ENCODE results near the gene DAAM1. TPM values are rescaled to one million over a fixed set of nuclear protein-coding genes. Genes with fewer than 3 reads are reported as not detected.

Gene DAAM1
- total RNA-seq, 1 experiment from 2014 or later = 30.4 TPM

- H3K27ac Mint-ChIP-seq = no peak overlapping the region
- H3K9me3 Mint-ChIP-seq = 0 out of 2 replicates have a peak, but pooled peaks cover 3% of the 10 kb centered on the region
- no peak for DNase-seq (ENCODE audit: low spot score)
- no peak for ATAC-seq
- H3K4me3 Mint-ChIP-seq = no peak overlapping the region
- ChIA-PET POLR2A (no interaction called here), CTCF (no interaction called here)
- H3K4me1 Mint-ChIP-seq = 0 out of 2 replicates have a peak, but pooled peaks cover 3% of the 10 kb centered on the region
- H3K36me3 Mint-ChIP-seq = 0 out of 2 replicates have a peak, but pooled peaks cover 2% of the 10 kb centered on the region
- no peaks in the 10 kb centered on the region for H3K27me3 Mint-ChIP-seq (ENCODE audit: low read depth)
- TF ChIP-seq ZNF121 (CRISPR knock-in tag; IDR thresholded peaks at IDR 0.05) = no peak
- TF ChIP-seq ZNF423 (CRISPR knock-in tag; IDR thresholded peaks at IDR 0.05) = no peak
- TF ChIP-seq ZNF512 (CRISPR knock-in tag; IDR thresholded peaks at IDR 0.05; ENCODE audit: borderline replicate concordance) = no peak
- no peak for TF ChIP-seq SMAD3 (CRISPR knock-in tag; IDR thresholded peaks at IDR 0.05; ENCODE audit: borderline replicate concordance)
- TF ChIP-seq NR1H2 (CRISPR knock-in tag; IDR thresholded peaks at IDR 0.05) = no peak
- TF ChIP-seq ERG (CRISPR knock-in tag; IDR thresholded peaks at IDR 0.05) = no peak
- TF ChIP-seq USF1 (CRISPR knock-in tag; IDR thresholded peaks at IDR 0.05) = no peak
- TF ChIP-seq GTF2I (CRISPR knock-in tag; conservative IDR thresholded peaks at IDR 0.05) = no peak
- no peak for TF ChIP-seq MYBL2 (CRISPR knock-in tag; IDR thresholded peaks at IDR 0.05)
- no peak for TF ChIP-seq TP53 (CRISPR knock-in tag; IDR thresholded peaks at IDR 0.05)
- TF ChIP-seq KAT7 (CRISPR knock-in tag; IDR thresholded peaks at IDR 0.05; ENCODE audit: borderline replicate concordance) = no peak
- TF ChIP-seq FOXJ3 (CRISPR knock-in tag; IDR thresholded peaks at IDR 0.05; ENCODE audit: borderline replicate concordance) = no peak
- no peak for TF ChIP-seq E2F5 (CRISPR knock-in tag; IDR thresholded peaks at IDR 0.05)
Measured at GRCh38 chr14:59195912-59196311, 7.4 kb downstream of the DAAM1 start.

GRCh38 chr14:59197695-59198262 is 9.3 kb downstream of the DAAM1 start:
- ChIA-PET POLR2A (no interaction called here), CTCF (no interaction called here)
- TF ChIP-seq ATF2 (CRISPR knock-in tag; IDR thresholded peaks at IDR 0.05; ENCODE audit: borderline replicate concordance, low read depth) (no peak), ZNF219 (CRISPR knock-in tag; IDR thresholded peaks at IDR 0.05; ENCODE audit: borderline replicate concordance) (no peak), SOX15 (CRISPR knock-in tag; IDR thresholded peaks at IDR 0.05) (no peak), GTF2I (CRISPR knock-in tag; conservative IDR thresholded peaks at IDR 0.05) (no peak), EMX1 (CRISPR knock-in tag; IDR thresholded peaks at IDR 0.05) (no peak), GABPB1 (CRISPR knock-in tag; IDR thresholded peaks at IDR 0.05) (no peak), NFATC4 (CRISPR knock-in tag; IDR thresholded peaks at IDR 0.05) (no peak)
- Mint-ChIP-seq H3K4me3 (no peak overlapping the region), H3K9me3 (0 out of 2 replicates have a peak, but pooled peaks cover 3% of the 10 kb centered on the region), H3K27ac (no peak overlapping the region), H3K36me3 (0 out of 2 replicates have a peak, but pooled peaks cover 2% of the 10 kb centered on the region), H3K27me3 (ENCODE audit: low read depth) (no peaks in the 10 kb centered on the region), H3K4me1 (no peaks in the 10 kb centered on the region)
- DNase-seq (ENCODE audit: low spot score) (no peak), ATAC-seq (no peak)
